Gastroesophageal sphincter (tissue), 4 donors: ENCODE results near the gene CARS1. TPM values are rescaled to one million over a fixed set of nuclear protein-coding genes. Genes with fewer than 3 reads are reported as not detected.
A peak's percentile ranks its signal among the peaks of the same experiment; 100 is the strongest.

Experiments
- ATAC-seq: fragments of 150-250 bp; one replicate; pipeline ENCODE4 v1.9.1; 2016; ENCODE audit warnings: mild to moderate bottlenecking, moderate library complexity
- H3K27ac ChIP-seq, 4 donors: fragments of 200-600 bp; sonication (generic) in 3 of 4; 1 replicate in 3 of 4; 2 replicates in 1 of 4; pipeline ENCODE4 v1.5.1; 2016 to 2019
- H3K27me3 ChIP-seq: fragments of 200-600 bp; sonication (generic); one replicate; pipeline ENCODE4 v1.5.1; 2019
- H3K36me3 ChIP-seq, 2 donors: fragments of 200-600 bp; sonication (generic); one replicate each; pipeline ENCODE4 v1.5.1; 2019; ENCODE audit warnings: control low read depth in 1 of 2
- H3K4me1 ChIP-seq, 3 donors: fragments of 200-600 bp; sonication (generic); 1 replicate in 2 of 3; 2 replicates in 1 of 3; pipeline ENCODE4 v1.5.1; 2016 to 2019; ENCODE audit warnings: control low read depth in 2 of 3
- H3K4me3 ChIP-seq, 2 donors: fragments of 200-600 bp; sonication (generic); one replicate each; pipeline ENCODE4 v1.5.1; 2019; ENCODE audit warnings: mild to moderate bottlenecking in 1 of 2, moderate library complexity in 1 of 2
- H3K9me3 ChIP-seq, 3 donors: fragments of 200-600 bp; sonication (generic); one replicate each; pipeline ENCODE4 v1.5.1; 2017 to 2019; ENCODE audit warnings: control low read depth in 2 of 3
- EP300 ChIP-seq: sonication (generic); formaldehyde crosslinking; IDR thresholded peaks from one replicate; pipeline ENCODE4 v1.6.1; 2017; ENCODE audit warnings: antibody characterized with exemption, mild to moderate bottlenecking
- POLR2A ChIP-seq, 2 donors: fragments of 450-650 bp; IDR thresholded peaks; one replicate each; pipeline ENCODE4 v1.6.1; 2017; ENCODE audit warnings: antibody characterized with exemption in 2 of 2, mild to moderate bottlenecking in 2 of 2, moderate library complexity in 1 of 2
- POLR2AphosphoS5 ChIP-seq: sonication (generic); formaldehyde crosslinking; IDR thresholded peaks from one replicate; pipeline ENCODE4 v1.6.1; 2017; ENCODE audit warnings: antibody characterized with exemption
- WGBS, 2 donors: methylation state at CpG; one replicate each; pipeline ENCODE4 v1.1.5; 2018; ENCODE audit warnings: low coverage in 1 of 2; 5-methylcytosine and 5-hydroxymethylcytosine counted together
- total RNA-seq, 4 donors: library from RNA; depleted of rRNA; stranded (reverse); fragments of >200 nt; gene quantifications; one replicate each; pipeline ENCODE4 v1.1.0, GENCODE V29; 2016
- TF ChIP-seq, protein P1 (sequence below), 4 experiments: fragments of 200-600 bp in 2 of 4; fragments of 450-650 bp in 2 of 4; sonication (generic) in 1 of 4; IDR thresholded peaks; one replicate each; pipeline ENCODE4 v1.5.1; 2017 to 2019; ENCODE audit warnings: antibody characterized with exemption in 4 of 4, mild to moderate bottlenecking in 2 of 4, moderate library complexity in 2 of 4

The CARS1 gene
- total RNA-seq, 4 donors from 2014 or later: 29.1 to 41.5 (median 31.2) TPM

DNA sequence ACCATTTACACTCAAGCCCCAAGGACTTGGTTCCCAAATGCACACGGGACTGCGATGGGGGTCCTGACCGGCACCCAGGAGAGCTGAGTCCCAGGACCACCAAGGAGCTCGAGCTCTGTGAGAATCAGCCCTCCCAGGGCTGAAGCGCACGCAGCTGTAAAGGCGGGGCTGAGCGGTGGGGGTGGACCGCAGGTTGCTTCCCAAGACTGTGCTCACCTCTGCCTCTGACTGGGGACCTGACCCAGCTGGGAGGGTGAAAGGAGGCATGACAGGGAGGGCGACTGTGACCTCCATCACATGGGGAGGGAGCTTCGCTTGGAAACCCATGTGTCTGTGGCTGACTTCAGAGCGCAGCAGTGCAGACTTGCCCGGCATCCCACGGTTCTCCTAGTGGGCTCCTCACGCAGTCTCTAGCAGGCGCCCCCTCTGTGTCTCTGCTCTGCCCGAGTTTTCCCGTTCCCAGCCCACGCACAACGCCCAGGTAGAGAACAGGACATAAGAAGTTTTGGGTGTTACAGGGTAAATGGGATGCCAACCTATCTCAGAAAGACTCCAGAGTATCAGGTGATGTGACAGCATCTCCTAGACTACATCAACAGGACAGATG is 49.7 kb downstream of the CARS1 start:
- no peak for ATAC-seq
- no peak overlapping the region for H3K27ac ChIP-seq
- WGBS, 2 donors: no CpG with 5 or more reads among the region's 20 CpGs

GRCh38 chr11:3006505-3007260 is 50.5 kb downstream of the CARS1 start:
- ATAC-seq: no peak
- Histone ChIP-seq H3K9me3 (no peaks in the 10 kb centered on the region), H3K27me3 (no peaks in the 10 kb centered on the region), H3K4me1 (peaks cover 0 to 19% (median 0%) of the 10 kb centered on the region in 3 donors), H3K4me3 (no peak overlapping the region), H3K27ac (no peak overlapping the region), H3K36me3 (peaks cover 0 to 98% of the 10 kb centered on the region in 2 donors)
- WGBS, 2 donors: 82% methylated on average over 6 of the region's 21 CpGs; no CpG with 5 or more reads in 1 of the 2 donors
- TF ChIP-seq, protein P1, sequence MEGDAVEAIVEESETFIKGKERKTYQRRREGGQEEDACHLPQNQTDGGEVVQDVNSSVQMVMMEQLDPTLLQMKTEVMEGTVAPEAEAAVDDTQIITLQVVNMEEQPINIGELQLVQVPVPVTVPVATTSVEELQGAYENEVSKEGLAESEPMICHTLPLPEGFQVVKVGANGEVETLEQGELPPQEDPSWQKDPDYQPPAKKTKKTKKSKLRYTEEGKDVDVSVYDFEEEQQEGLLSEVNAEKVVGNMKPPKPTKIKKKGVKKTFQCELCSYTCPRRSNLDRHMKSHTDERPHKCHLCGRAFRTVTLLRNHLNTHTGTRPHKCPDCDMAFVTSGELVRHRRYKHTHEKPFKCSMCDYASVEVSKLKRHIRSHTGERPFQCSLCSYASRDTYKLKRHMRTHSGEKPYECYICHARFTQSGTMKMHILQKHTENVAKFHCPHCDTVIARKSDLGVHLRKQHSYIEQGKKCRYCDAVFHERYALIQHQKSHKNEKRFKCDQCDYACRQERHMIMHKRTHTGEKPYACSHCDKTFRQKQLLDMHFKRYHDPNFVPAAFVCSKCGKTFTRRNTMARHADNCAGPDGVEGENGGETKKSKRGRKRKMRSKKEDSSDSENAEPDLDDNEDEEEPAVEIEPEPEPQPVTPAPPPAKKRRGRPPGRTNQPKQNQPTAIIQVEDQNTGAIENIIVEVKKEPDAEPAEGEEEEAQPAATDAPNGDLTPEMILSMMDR (IDR thresholded peaks at IDR 0.05): no peak
- TF ChIP-seq POLR2AphosphoS5: no peak

More for the DNA sequence above, 49.7 kb downstream of the CARS1 start:
- H3K27me3 ChIP-seq: no peaks in the 10 kb centered on the region
- no peak overlapping the region for H3K4me3 ChIP-seq
- H3K9me3 ChIP-seq: no peaks in the 10 kb centered on the region
- H3K36me3 ChIP-seq: peaks cover 0 to 98% of the 10 kb centered on the region in 2 donors
- peaks cover 0 to 11% (median 0%) of the 10 kb centered on the region in 3 donors for H3K4me1 ChIP-seq
- TF ChIP-seq EP300 (no peak), POLR2A (IDR thresholded peaks at IDR 0.05) (no peak), POLR2AphosphoS5 (no peak)
- TF ChIP-seq, protein P1 (IDR thresholded peaks at IDR 0.05): no peak

DNA sequence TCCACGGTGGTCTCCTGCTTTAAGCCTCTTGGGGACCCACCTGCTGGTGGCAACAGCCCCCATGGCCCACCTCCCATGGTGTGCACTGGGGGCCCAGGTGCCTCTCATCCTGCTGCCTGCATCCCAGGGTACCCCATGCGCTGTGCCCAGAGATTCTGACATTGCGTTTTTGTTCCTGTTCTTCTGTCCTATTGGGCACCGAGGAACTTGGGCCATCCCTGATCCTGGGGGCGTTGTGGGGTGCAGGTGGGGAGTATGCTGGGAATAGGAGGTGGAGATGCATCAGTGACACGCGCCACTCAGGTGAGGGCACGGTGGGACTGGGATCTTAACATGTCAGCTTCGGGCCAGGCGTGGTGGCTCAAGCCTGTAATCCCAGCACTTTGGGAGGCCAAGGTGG is 52.7 kb downstream of the CARS1 start:
- WGBS, 2 donors: 87% methylated on average over 5 of the region's 10 CpGs; no CpG with 5 or more reads in 1 of the 2 donors
- TF ChIP-seq POLR2AphosphoS5 (no peak), POLR2A (IDR thresholded peaks at IDR 0.05) (no peak), EP300 (no peak)
- TF ChIP-seq, protein P1 (IDR thresholded peaks at IDR 0.05): no peak
- H3K36me3 ChIP-seq: peaks cover 0 to 98% of the 10 kb centered on the region in 2 donors

DNA sequence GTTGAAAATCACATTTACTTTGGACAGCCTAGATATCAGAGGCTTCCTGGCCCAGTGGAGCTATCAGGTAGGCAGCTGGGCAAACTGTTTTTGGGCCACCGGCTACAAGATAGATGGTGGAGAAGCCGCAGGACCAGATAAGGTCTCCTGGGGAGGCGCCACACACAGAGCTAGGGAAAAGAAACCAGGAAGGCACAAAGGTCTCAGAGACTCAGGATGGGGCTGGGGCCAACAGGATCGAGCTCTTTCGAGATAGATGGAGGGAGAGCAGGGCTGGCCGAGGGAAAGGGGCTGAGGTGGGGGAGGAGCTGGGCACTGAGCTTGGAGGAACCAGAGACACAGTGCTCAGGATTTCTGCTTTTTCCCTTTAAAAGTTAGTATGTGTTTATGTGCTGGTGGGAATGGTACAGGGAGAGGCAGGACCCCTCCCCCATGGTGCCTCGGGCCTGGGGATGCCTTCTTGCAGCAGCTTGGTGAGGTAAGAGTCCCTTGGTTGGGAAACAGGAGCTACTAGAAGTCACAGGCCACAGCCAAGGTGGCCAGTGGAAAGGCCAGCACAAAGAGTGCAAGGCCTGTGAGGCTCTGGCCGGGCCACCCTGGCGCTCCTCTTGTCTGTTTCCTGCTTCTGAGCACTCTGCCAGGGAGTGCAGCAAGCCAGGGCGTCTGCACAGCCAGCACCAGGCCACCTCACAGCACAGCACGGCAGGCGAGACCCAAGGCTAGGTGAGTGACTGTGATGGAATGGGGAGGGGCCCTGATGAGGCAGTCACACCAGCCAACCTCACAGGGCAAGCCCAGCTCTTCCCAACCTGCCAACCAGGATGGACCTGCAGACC is 53.6 kb downstream of the CARS1 start:
- Histone ChIP-seq H3K4me1 (peaks cover 0 to 40% (median 8%) of the 10 kb centered on the region in 3 donors), H3K36me3 (peaks cover 0 to 92% of the 10 kb centered on the region in 2 donors)

More for the DNA sequence above, 52.7 kb downstream of the CARS1 start:
- no peaks in the 10 kb centered on the region for H3K27me3 ChIP-seq
- no peak for ATAC-seq
- H3K27ac ChIP-seq: peak overlapping the region in 1 of 4 donors; percentile 70
- no peak overlapping the region for H3K4me3 ChIP-seq
- H3K4me1 ChIP-seq: peaks cover 0 to 40% (median 8%) of the 10 kb centered on the region in 3 donors
- no peaks in the 10 kb centered on the region for H3K9me3 ChIP-seq

More for the DNA sequence above, 53.6 kb downstream of the CARS1 start:
- H3K27ac ChIP-seq: no peak overlapping the region
- ATAC-seq: no peak
- H3K27me3 ChIP-seq: no peaks in the 10 kb centered on the region
- TF ChIP-seq POLR2A (IDR thresholded peaks at IDR 0.05) (no peak), POLR2AphosphoS5 (no peak), EP300 (no peak)
- TF ChIP-seq, protein P1 (IDR thresholded peaks at IDR 0.05): no peak
- H3K4me3 ChIP-seq: no peak overlapping the region
- no peaks in the 10 kb centered on the region for H3K9me3 ChIP-seq
- 84% methylated on average over 5 of the region's 12 CpGs; no CpG with 5 or more reads in 1 of the 2 donors for WGBS, 2 donors
